PFSK-1 (cell line): Measurements from ENCODE around the gene CDC42EP4.

Source experiments
- FOXP2 ChIP-seq: optimal IDR thresholded peaks from 2 replicates; pipeline ENCODE3; 2011; ENCODE audit warnings: borderline replicate concordance, control low read depth, inconsistent platforms; ENCODE audit not compliant: insufficient read depth; ENCODE audit errors: extremely low read length, extremely low read depth
- POLR2AphosphoS5 ChIP-seq: IDR thresholded peaks from 2 replicates; pipeline ENCODE4 v1.6.1; 2012; ENCODE audit warnings: low read depth, mild to moderate bottlenecking, control low read depth, low read length, moderate library complexity
- REST ChIP-seq, 2 experiments: IDR thresholded peaks; 2 replicates each; pipeline versions ENCODE4 v1.6.1 to v1.8.0; 2011 to 2012; ENCODE audit warnings: low read depth in 2 of 2, low read length in 2 of 2, control low read depth in 1 of 2, inconsistent platforms in 1 of 2, mild to moderate bottlenecking in 1 of 2, moderate library complexity in 1 of 2; ENCODE audit not compliant: insufficient read depth in 1 of 2
- SIN3A ChIP-seq: IDR thresholded peaks from 2 replicates; pipeline ENCODE4 v1.6.1; 2012; ENCODE audit warnings: mild to moderate bottlenecking, low read length, moderate library complexity, borderline replicate concordance; ENCODE audit not compliant: insufficient read depth
- TAF1 ChIP-seq: IDR thresholded peaks from 2 replicates; pipeline ENCODE4 v1.6.1; 2012; ENCODE audit warnings: low read length, control low read depth, borderline replicate concordance; ENCODE audit not compliant: insufficient read depth

CDC42EP4 gene

GRCh38 chr17:73338050-73338521, 26.3 kb upstream of the CDC42EP4 start:
- TF ChIP-seq TAF1 (no peak), POLR2AphosphoS5 (no peak), SIN3A (no peak), REST (IDR thresholded peaks at IDR 0.05; ENCODE audit: insufficient read depth in 1 of 2, low read depth in 2 of 2, low read length in 2 of 2) (no peak), FOXP2 (no peak)

- TF ChIP-seq TAF1 (no peak), REST (IDR thresholded peaks at IDR 0.05; ENCODE audit: insufficient read depth in 1 of 2, low read depth in 2 of 2, low read length in 2 of 2) (no peak), SIN3A (no peak), POLR2AphosphoS5 (no peak), FOXP2 (no peak)
Observed at GRCh38 chr17:73337330-73337710, 25.5 kb upstream of the CDC42EP4 start.

GRCh38 chr17:73336408-73337329, 24.9 kb upstream of the CDC42EP4 start:
- TF ChIP-seq TAF1 (no peak), POLR2AphosphoS5 (no peak), SIN3A (no peak), FOXP2 (no peak), REST (IDR thresholded peaks at IDR 0.05; ENCODE audit: insufficient read depth in 1 of 2, low read depth in 2 of 2, low read length in 2 of 2) (no peak)

GRCh38 chr17:73335591-73336407, 24.0 kb upstream of the CDC42EP4 start:
- no peak for TF ChIP-seq REST (IDR thresholded peaks at IDR 0.05; ENCODE audit: insufficient read depth in 1 of 2, low read depth in 2 of 2, low read length in 2 of 2)
- TF ChIP-seq SIN3A, result no peak
- TF ChIP-seq POLR2AphosphoS5, result no peak
- TF ChIP-seq FOXP2, result no peak
- no peak for TF ChIP-seq TAF1
